Left ventricle myocardium inferior (tissue), 1 donor: ENCODE data around the gene BSG. TPM values are rescaled to one million over a fixed set of nuclear protein-coding genes. Genes with fewer than 3 reads are reported as not detected.

Experiments
- DNase-seq: peaks from one replicate; pipeline ENCODE4 v3.0.0-alpha.2; 2020
- H3K27ac ChIP-seq: fragments of 200-600 bp; replicated peaks from 2 replicates; pipeline ENCODE4 v1.8.0; 2021
- H3K27me3 ChIP-seq: fragments of 200-600 bp; 2 replicates; pipeline ENCODE4 v1.8.0; 2021; ENCODE audit warnings: low read depth
- H3K36me3 ChIP-seq: fragments of 200-600 bp; 2 replicates; pipeline ENCODE4 v1.8.0; 2021
- H3K4me1 ChIP-seq: fragments of 200-600 bp; 2 replicates; pipeline ENCODE4 v1.8.0; 2021
- H3K4me3 ChIP-seq: fragments of 200-600 bp; 2 replicates; pipeline ENCODE4 v1.8.0; 2021; ENCODE audit warnings: mild to moderate bottlenecking, moderate library complexity
- H3K9me3 ChIP-seq: fragments of 200-600 bp; replicated peaks from 2 replicates; pipeline ENCODE4 v1.8.0; 2021
- intact Hi-C: fragments of 100-400 bp; cut with micrococcal nuclease; formaldehyde crosslinking; loops from one replicate; pipeline ENCODE4 v1.11.0; 2022
- total RNA-seq: library from RNA; stranded (reverse); fragmentation: NEBNext Ultra II Directional; extraction: Animal tissue kit (Norgen Biotek cat#: 25700); gene quantifications from one replicate; pipeline ENCODE4 v1.2.1, GENCODE V29; 2021
- TF ChIP-seq, protein P1 (sequence below): fragments of 200-600 bp; IDR thresholded peaks from 2 replicates; pipeline ENCODE4 v1.8.0; 2021; ENCODE audit warnings: antibody characterized with exemption, mild to moderate bottlenecking, borderline replicate concordance
- donor health status: DM: no; HTN: yes; CAD: no; lungs with severe emphysema.

BSG gene
- total RNA-seq, 1 donor from 2014 or later, result 1,533 TPM

DNA sequence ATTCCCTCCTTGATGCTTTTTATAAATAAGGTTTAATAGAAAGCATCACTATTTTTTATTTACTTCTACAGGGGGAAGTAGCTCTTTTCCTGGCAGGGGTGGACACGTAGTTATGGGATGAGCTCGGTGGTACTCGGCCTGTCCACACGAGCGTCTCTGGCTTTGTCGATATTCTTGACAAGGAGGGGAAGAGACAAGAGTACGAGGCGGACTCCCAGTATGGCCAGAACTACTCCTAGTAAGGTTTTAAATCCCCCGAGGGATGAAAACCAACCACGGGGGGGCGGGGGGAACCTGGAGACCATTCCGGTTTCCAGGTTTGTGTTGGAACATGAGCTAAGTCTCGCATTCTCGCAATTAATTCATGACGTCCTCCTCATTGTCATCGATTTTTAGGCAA lies 5.6 kb upstream of the BSG start:
- DNase-seq, result no peak
- Histone ChIP-seq H3K4me3 (no peak overlapping the region), H3K9me3 (no peaks in the 10 kb centered on the region), H3K4me1 (peaks cover 11% of the 10 kb centered on the region), H3K36me3 (no peaks in the 10 kb centered on the region), H3K27me3 (no peaks in the 10 kb centered on the region), H3K27ac (peak overlapping the region; percentile 55)
- intact Hi-C loops, result no loop called here
- TF ChIP-seq, protein P1, sequence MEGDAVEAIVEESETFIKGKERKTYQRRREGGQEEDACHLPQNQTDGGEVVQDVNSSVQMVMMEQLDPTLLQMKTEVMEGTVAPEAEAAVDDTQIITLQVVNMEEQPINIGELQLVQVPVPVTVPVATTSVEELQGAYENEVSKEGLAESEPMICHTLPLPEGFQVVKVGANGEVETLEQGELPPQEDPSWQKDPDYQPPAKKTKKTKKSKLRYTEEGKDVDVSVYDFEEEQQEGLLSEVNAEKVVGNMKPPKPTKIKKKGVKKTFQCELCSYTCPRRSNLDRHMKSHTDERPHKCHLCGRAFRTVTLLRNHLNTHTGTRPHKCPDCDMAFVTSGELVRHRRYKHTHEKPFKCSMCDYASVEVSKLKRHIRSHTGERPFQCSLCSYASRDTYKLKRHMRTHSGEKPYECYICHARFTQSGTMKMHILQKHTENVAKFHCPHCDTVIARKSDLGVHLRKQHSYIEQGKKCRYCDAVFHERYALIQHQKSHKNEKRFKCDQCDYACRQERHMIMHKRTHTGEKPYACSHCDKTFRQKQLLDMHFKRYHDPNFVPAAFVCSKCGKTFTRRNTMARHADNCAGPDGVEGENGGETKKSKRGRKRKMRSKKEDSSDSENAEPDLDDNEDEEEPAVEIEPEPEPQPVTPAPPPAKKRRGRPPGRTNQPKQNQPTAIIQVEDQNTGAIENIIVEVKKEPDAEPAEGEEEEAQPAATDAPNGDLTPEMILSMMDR, result no peak

DNA sequence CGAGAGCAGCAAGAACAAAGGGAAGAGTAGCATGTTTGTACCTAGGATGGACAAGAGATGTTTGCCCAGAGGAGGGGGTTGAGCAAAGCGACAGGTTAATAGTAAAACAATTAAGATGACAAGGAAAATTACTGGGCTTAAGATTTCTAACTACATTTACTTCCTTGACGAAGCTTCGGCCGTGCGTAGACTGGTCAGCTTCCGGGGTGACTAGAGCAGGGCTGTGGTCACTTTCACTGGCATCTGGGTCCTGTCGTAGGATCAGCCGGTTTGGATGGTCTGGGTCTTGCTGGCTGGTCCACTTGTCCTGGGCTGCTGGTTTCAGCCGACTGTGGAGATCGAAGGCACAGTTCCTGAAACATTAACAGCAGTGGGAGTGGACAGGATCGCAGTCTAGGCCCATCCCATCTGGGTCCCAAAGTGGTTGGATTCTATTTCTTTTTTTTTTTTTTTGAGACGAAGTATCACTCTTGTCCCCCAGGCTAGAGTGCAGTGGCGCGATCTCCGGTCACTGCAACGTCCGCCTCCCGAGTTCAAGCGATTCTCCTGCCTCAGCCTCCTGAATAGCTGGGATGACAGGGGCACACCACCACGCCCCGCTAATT lies 5.0 kb upstream of the BSG start:
- intact Hi-C loops, result no loop called here
- DNase-seq, result no peak
- TF ChIP-seq, protein P1, result no peak
- Histone ChIP-seq H3K27ac (no peak overlapping the region), H3K9me3 (no peaks in the 10 kb centered on the region), H3K27me3 (no peaks in the 10 kb centered on the region), H3K36me3 (no peaks in the 10 kb centered on the region), H3K4me1 (peaks cover 13% of the 10 kb centered on the region), H3K4me3 (no peak overlapping the region)

DNA sequence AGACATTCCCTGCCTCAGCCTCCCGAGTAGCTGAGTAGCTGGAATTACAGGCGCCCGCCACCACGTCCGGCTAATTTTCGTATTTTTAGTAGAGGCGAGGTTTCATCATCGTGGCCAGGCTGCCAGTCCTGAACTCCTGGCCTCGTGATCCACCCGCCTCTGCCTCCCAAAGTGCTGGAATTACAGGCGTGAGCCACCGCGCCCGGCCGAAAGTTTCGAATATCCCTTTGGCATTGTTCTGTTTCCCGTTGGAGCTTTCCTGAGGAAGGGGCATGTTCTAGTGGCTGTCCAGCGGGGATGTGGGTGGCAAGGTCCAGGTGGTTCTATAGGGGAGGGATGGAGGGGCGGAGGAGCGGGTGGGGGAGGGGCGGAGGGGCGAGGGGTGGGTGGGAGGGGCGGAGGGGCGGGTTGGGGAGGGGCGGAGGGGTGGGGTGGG lies 2.1 kb upstream of the BSG start:
- DNase-seq, result no peak
- intact Hi-C loops, result no loop called here
- Histone ChIP-seq H3K27me3 (no peaks in the 10 kb centered on the region), H3K4me3 (no peak overlapping the region), H3K9me3 (no peaks in the 10 kb centered on the region), H3K27ac (no peak overlapping the region), H3K36me3 (no peaks in the 10 kb centered on the region), H3K4me1 (peaks cover 42% of the 10 kb centered on the region)
- TF ChIP-seq, protein P1, result no peak

DNA sequence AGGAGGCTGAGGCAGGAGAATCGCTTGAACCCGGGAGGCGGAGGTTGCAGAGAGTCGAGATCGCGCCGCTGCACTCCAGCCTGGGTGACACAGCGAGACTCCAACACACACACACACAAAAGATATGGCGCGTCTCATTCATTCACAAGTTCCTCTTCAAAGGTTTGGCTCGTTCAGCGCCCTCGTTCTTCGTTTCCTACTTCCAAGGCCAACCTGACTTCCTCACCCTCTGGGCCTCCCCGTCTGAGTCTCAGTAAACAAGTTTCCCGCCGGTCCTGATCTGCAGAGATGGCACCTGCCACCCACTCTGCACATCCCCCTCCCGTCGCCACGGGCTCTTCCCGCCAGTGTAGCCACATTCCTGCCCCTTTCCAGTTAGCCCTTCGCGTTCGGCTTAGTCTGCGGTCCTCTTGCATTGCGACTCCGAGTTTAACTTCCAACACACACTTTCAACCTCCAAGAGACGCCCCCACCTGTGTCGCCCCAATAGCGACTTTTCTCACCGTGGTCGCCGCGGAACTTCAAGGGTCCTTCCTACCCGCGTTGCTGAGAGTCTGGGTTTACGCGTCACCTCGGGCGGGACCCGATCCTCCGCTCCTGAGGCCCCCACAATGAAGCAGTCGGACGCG lies 1.3 kb upstream of the BSG start:
- no peaks in the 10 kb centered on the region for H3K36me3 ChIP-seq
- DNase-seq, result no peak
- H3K4me3 ChIP-seq, result peak overlapping the region; percentile 100
- TF ChIP-seq, protein P1, result no peak
- intact Hi-C loops, result no loop called here
- no peaks in the 10 kb centered on the region for H3K27me3 ChIP-seq
- peak overlapping the region; percentile 98 for H3K27ac ChIP-seq
- no peaks in the 10 kb centered on the region for H3K9me3 ChIP-seq
- H3K4me1 ChIP-seq, result peaks cover 50% of the 10 kb centered on the region

DNA sequence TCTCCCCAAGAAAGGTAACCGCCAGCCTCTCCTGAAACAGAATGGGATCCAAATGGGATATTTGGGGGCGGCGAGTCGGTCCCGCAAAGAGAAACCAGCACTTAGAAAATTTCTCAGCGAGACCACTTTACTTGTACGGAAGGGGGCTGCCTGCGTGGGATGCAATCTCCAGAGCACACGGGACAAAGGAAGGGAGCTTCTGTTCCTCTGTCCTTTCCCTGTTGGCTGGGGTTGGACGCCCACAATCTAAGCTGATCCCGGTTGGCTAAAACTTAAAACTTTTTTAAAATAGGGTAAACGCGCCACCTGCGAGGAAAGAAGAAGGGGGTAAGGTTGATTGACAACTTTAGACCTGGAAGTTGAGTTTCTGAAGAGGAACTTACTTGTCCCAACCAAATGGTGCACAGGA lies 826 bp upstream of the BSG start:
- intact Hi-C loops, result no loop called here
- H3K27ac ChIP-seq, result peak overlapping the region; percentile 98
- TF ChIP-seq, protein P1, result no peak
- peaks cover 55% of the 10 kb centered on the region for H3K4me1 ChIP-seq
- H3K27me3 ChIP-seq, result no peaks in the 10 kb centered on the region
- H3K9me3 ChIP-seq, result no peaks in the 10 kb centered on the region
- H3K4me3 ChIP-seq, result peak overlapping the region; percentile 100
- no peaks in the 10 kb centered on the region for H3K36me3 ChIP-seq
- no peak for DNase-seq
